Measurements from ENCODE around the gene IL3. TPM values are rescaled to one million over a fixed set of nuclear protein-coding genes. Genes with fewer than 3 reads are reported as not detected.

IL3 gene, protein sequence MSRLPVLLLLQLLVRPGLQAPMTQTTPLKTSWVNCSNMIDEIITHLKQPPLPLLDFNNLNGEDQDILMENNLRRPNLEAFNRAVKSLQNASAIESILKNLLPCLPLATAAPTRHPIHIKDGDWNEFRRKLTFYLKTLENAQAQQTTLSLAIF
- not detected in 2 replicates for total RNA-seq (2012; rRNA removed)
- polyA plus RNA-seq (2012; rRNA removed): not detected in 2 replicates
- polyA plus RNA-seq (2012; cell fraction: cytosol; rRNA removed): not detected in 2 replicates
- not detected in 2 replicates for polyA plus RNA-seq (2012; cell fraction: nucleus; rRNA removed; ENCODE audit: low replicate concordance)
- Bru-seq, nascent RNA: not detected
- BruChase-seq, experiment 1, labeled RNA remaining after a 6-hour chase: not detected
- BruChase-seq, experiment 2, labeled RNA remaining after a 2-hour chase: not detected
- long read RNA-seq: 0 reads

DNA sequence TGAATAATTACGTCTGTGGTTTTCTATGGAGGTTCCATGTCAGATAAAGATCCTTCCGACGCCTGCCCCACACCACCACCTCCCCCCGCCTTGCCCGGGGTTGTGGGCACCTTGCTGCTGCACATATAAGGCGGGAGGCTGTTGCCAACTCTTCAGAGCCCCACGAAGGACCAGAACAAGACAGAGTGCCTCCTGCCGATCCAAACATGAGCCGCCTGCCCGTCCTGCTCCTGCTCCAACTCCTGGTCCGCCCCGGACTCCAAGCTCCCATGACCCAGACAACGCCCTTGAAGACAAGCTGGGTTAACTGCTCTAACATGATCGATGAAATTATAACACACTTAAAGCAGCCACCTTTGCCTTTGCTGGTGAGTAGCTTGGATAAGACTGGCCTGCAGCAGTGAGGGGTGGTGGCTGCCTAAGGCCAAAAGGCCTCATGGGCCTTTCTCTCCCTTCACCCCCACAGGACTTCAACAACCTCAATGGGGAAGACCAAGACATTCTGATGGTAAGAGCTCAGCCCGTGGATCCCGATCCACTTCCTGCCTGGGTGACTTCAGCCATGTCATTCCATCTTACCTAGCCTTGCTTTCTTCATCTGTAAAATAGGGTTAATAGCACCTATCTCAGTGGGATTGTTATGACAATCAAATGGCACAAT is at the start of gene IL3:
Gene IL3 (plus strand): TSS at position 155 of the 661 bp plus-strand sequence. CDS start 52 bp downstream, at position 207.
- no peak within 1 kb of the TSS for H2AK9ac ChIP-seq (replicated peaks; ENCODE audit: low read depth, low read length, poor library complexity)
- no peak within 1 kb of the TSS for H2BK5ac ChIP-seq (ENCODE audit: low read depth, low read length, poor library complexity, severe bottlenecking)
- 93% methylated on average over 4 of the region's 16 CpGs; no CpG with 5 or more reads in 1 of the 2 experiments for WGBS, 2 experiments (ENCODE audit: extremely low coverage in 2 of 2, insufficient read length in 1 of 2)
- no peaks in the 10 kb centered on the region for H3K36me3 ChIP-seq (ENCODE audit: control insufficient read depth, insufficient read depth, low read length)
- no peak within 1 kb of the TSS for H2AK5ac ChIP-seq (ENCODE audit: low read depth, low read length)
- in situ Hi-C loops (cut with MboI; ENCODE audit: low sequenced_read_pairs): loop anchor here (10.0 kb wide), 1 partner anchor 304 kb away; the partner anchor contains the start of gene SLC22A5
- ChIA-PET CTCF (interaction anchor here (0.6 kb wide), 1 partner anchor 129 kb away, joined by 4 read pairs; no protein-coding TSS in a partner anchor), POLR2A (ENCODE audit: unreplicated experiment) (no interaction called here)
- peaks cover 11% of the 10 kb centered on the region; the same call in 1 of the 2 replicates for H3K27me3 ChIP-seq (ENCODE audit: control insufficient read depth, insufficient read depth, low read length)
- no peak within 1 kb of the TSS for H3K14ac ChIP-seq (replicated peaks; ENCODE audit: low read depth, low read length)
- H3K4me1 ChIP-seq (ENCODE audit: control insufficient read depth, insufficient read depth, low read length): 0 out of 2 replicates have a peak, but pooled peaks cover 2% of the 10 kb centered on the region
- ATAC-seq (ENCODE audit: low read depth) (no peak), DNase-seq (no peak)
- no peaks in the 10 kb centered on the region for H3K9me1 ChIP-seq (ENCODE audit: insufficient read depth, low read length)
- H3K27ac ChIP-seq (ENCODE audit: insufficient read depth, low read length): no peak within 1 kb of the TSS
- H3K4me3 ChIP-seq (ENCODE audit: insufficient read depth, low read depth, low read length): no peak within 1 kb of the TSS
- no TSS peak for BruUV-seq (replicated peaks)
- H3K9me3 ChIP-seq (ENCODE audit: control insufficient read depth, insufficient read depth, low read length): no peaks in the 10 kb centered on the region
- no peak within 1 kb of the TSS for H2AFZ ChIP-seq (replicated peaks; ENCODE audit: low read length, poor library complexity)
- no peak within 1 kb of the TSS for H4K8ac ChIP-seq (ENCODE audit: low read depth in 2 of 2, low read length in 2 of 2)
- no peak within 1 kb of the TSS for H2BK120ac ChIP-seq (ENCODE audit: low read depth, low read length)
- no peak for TF ChIP-seq RFX5 (IDR thresholded peaks at IDR 0.05; ENCODE audit: low read depth, low read length)
- H2BK20ac ChIP-seq (ENCODE audit: low read depth, low read length): no peak within 1 kb of the TSS
- no peak within 1 kb of the TSS for H2BK15ac ChIP-seq (ENCODE audit: low read depth, low read length)
- intact Hi-C loops (cut with micrococcal nuclease): loop anchor here (5.0 to 10.0 kb wide), 2 partner anchors 302 to 434 kb away; partner anchors contain the start of gene IRF1
- no peak within 1 kb of the TSS for H3K18ac ChIP-seq (ENCODE audit: low read depth, low read length)
- no peak within 1 kb of the TSS for H4K91ac ChIP-seq (ENCODE audit: insufficient read depth, low read depth, low read length)
- no peak within 1 kb of the TSS for H3K23ac ChIP-seq (ENCODE audit: low read depth, low read length)
- H4K20me1 ChIP-seq (ENCODE audit: insufficient read depth, low read length): no peaks in the 10 kb centered on the region
- no peaks in the 10 kb centered on the region for H3K79me1 ChIP-seq (ENCODE audit: low read depth in 1 of 2, low read length in 2 of 2)
- no peak within 1 kb of the TSS for H3K9ac ChIP-seq (ENCODE audit: low read depth, low read length)
- dilution Hi-C loops (cut with HindIII; ENCODE audit: low sequenced_read_pairs, unreplicated experiment): no loop called here
- no peak within 1 kb of the TSS for H4K5ac ChIP-seq (ENCODE audit: low read depth, low read length)
- no peak within 1 kb of the TSS for H3K4me2 ChIP-seq (ENCODE audit: low read depth, low read length)
- H3K56ac ChIP-seq (ENCODE audit: extremely low read depth, insufficient read depth, low read length): no peak within 1 kb of the TSS
- H3K4ac ChIP-seq (ENCODE audit: low read depth, low read length): no peak within 1 kb of the TSS
